ENCODE measurements around the gene HYKK.
A peak's percentile ranks its signal among the peaks of the same experiment; 100 is the strongest.
"Not testable (repeated sequence)": the region's sequence is repeated elsewhere in the genome, so short reads cannot be mapped to it uniquely, and the experiment has no call there.

HYKK gene

GRCh38 chr15:78540871-78541743 lies 33.7 kb downstream of the HYKK start:
- DNase-seq = peak; percentile 7

DNA sequence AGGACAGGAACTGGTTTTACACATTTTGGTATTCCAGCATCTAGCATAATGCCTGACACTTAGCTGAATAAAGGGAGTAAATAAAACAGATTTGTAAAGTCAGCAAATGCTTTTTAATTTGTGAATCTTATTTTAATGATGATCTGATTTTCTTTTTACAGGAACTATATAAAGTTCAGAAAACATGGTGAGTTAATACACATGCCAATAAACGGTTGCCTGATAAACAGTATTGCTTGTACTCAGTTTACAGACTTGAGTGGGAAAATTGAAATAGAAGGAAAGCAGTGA lies 34.3 kb downstream of the HYKK start:
- DNase-seq = no peak

GRCh38 chr15:78542647-78543046 lies 35.3 kb downstream of the HYKK start:
- DNase-seq = no peak

DNA sequence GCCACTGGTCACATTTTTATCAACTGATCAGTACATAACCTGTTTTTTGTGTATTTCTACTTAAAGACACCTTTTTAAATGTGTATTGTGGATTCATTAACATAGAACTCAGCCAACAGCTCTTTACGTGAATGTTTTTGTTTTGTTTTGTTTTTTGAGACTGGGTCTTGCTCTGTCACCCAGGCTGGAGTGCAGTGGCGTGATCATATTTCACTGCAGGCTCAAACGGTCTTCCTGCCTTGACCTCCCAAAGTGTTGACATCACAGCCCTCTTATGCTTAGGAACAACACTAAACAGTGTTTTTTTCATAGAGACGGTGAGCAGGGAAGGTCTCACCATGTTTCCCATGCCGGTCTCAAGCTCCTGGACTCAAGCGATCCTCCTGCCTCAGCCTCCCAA lies 42.8 kb downstream of the HYKK start:
- no peak for DNase-seq

DNA sequence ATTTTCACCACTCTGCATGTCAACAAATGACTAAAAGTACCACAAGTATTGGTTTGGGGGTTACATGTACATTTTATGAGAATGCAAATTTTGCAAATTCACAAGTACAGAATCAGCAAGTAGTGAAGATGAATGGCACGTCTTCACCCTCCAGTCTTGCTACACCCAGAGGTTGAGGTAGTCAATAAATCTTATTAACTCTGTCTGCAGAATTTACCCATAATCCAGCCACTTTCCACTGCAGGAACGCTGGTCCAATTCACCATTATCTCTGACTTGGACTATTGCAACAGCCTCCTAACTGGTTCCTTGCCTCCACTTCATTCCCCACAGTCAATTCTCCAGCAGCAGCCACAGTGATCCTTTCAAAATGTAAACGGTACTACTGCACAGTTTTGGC lies 43.4 kb downstream of the HYKK start:
- no peak for DNase-seq

GRCh38 chr15:78551902-78552301 lies 44.5 kb downstream of the HYKK start:
- no peak for DNase-seq

- no peak for DNase-seq
Measured at GRCh38 chr15:78552597-78552996, 45.2 kb downstream of the HYKK start.

- DNase-seq = not testable (repeated sequence)
Measured at GRCh38 chr15:78560201-78560600, 52.8 kb downstream of the HYKK start.

- no peak for DNase-seq
Measured at GRCh38 chr15:78561490-78561889, 54.1 kb downstream of the HYKK start.

DNA sequence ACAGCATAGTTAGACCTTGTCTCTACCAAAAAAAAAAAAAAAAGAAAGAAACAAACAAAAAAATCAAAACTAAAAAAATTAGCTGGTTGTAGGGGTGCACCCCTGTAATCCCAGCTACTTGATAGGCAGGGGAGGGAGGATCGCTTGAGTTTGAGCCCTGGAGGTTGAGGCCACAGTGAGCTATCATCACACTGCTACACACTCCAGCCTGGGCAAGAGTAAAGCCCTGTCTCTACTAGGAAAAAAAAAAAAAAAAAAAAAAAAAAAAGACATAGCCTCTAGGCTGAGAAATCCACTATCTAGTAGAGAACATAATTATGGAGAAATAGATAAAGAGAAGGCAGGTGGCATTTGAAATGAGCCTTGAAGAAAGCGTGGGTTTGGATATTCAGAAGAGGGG lies 55.7 kb downstream of the HYKK start:
- no peak for DNase-seq

DNA sequence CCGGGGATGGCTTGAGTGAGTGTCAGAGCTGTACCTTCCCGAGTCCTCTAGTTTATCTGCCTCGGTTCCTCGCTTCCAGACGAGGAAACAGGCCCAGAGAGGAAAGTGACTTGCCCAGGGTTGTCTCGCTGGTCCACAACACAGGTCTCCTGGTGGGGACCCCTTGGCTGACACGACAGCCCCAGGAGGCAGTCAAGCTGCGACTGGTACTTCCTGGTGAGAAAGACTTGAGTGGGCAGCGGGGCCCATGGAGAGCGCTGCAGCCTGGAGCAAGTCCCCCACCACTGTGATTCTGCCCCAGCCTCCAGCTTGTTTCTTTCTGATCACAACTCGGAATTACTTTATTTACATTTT lies 57.3 kb downstream of the HYKK start:
- DNase-seq = no peak

GRCh38 chr15:78565097-78565950 lies 57.9 kb downstream of the HYKK start, which contains the start of gene CHRNA5:
CHRNA5 (plus strand) TSS chr15:78565520; CDS start chr15:78565720, 200 bp downstream.
- peak; percentile 69 for DNase-seq

DNA sequence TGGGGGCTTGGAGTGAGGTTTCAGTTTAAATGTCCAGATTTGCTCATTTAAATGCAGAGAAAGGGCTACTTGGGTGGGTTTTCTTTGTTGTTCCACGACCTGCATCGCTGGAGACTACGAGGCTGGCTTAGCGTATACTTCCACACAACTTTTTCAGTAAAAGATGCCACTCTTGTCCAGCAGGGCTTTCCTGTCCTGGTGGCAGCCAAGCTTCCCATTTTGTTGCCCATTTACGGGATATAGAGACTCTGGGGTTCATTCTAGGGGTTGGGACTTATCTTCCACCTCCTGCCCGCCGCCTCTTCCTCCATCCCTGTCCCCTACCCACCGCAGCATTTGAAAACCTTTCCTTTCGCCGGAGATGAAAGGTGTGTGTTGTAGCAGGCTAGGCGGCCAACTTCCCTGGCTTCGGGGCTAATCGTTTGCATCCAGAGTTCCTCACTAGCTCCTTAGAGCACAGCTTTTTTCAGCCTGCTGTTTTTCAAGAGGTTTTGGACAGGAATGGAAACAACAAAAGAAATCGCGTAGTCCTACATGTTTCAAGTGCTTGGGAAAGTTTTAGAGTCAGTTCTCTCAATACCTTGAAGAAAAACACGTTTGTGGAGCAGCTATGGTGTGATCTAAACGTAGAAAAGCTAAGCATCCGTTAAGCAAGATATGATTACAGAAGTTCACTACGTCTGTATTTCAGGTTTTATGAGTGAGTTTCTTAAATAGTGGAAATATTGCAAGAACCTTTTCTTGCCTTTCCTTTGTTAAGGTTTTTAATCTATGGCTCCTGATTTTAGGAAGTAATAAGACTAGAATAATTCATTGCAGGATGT lies 58.8 kb downstream of the HYKK start:
- peak; percentile 24 for DNase-seq

GRCh38 chr15:78567531-78567930 lies 60.2 kb downstream of the HYKK start:
- no peak for DNase-seq

- DNase-seq = no peak
Measured at GRCh38 chr15:78570710-78571109, 63.3 kb downstream of the HYKK start.

- no peak for DNase-seq
Measured at GRCh38 chr15:78571382-78571781, 64.0 kb downstream of the HYKK start.

GRCh38 chr15:78573416-78573815 lies 66.0 kb downstream of the HYKK start:
- DNase-seq = no peak

DNA sequence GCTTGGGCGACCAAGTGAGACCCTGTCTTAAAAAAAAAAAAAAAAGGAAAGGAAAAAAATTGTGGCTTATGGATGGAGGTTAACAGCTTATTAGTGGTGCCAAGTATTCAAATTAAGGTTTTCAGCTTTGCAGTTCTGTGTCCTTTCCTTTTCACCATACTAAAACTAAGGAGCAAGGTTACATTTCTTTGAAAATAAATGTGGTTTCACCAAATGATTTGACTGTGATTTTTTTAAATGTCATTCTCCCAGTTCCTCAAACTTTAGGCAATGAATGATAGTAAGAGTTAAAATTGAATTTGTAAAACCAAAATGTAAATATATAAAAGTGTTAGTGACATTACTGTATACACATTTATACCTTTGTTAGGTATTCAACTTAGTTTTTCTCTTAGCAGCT lies 67.6 kb downstream of the HYKK start:
- DNase-seq = no peak

Data from HCEC 1CT (cell line).